Activated T-cell treated with anti-CD3 and anti-CD28 coated beads, Interleukin-2, amount 50 U/mL, for 24 hours (primary cell): Measurements from ENCODE around the gene RBMS1.
"Not testable (repeated sequence)": the region's sequence is repeated elsewhere in the genome, so short reads cannot be mapped to it uniquely, and the experiment has no call there.

Experiments used
- DNase-seq: peaks from one replicate; pipeline ENCODE4 v3.0.0-alpha.2; 2020
- H3K27ac Mint-ChIP-seq: 2 replicates; pipeline ENCODE4 v1.8.0; 2020; ENCODE audit warnings: mild to moderate bottlenecking, mixed read lengths
- H3K27me3 Mint-ChIP-seq: 2 replicates; pipeline ENCODE4 v1.8.0; 2020; ENCODE audit warnings: mixed read lengths
- H3K36me3 Mint-ChIP-seq: 2 replicates; pipeline ENCODE4 v1.8.0; 2020; ENCODE audit warnings: low read depth, mixed read lengths
- H3K4me1 Mint-ChIP-seq: 2 replicates; pipeline ENCODE4 v1.8.0; 2020; ENCODE audit warnings: low read depth, mixed read lengths
- H3K4me3 Mint-ChIP-seq: 2 replicates; pipeline ENCODE4 v1.8.0; 2020; ENCODE audit warnings: mild to moderate bottlenecking, moderate library complexity, mixed read lengths
- H3K9me3 Mint-ChIP-seq: 2 replicates; pipeline ENCODE4 v1.8.0; 2020; ENCODE audit warnings: mixed read lengths

Gene RBMS1

DNA sequence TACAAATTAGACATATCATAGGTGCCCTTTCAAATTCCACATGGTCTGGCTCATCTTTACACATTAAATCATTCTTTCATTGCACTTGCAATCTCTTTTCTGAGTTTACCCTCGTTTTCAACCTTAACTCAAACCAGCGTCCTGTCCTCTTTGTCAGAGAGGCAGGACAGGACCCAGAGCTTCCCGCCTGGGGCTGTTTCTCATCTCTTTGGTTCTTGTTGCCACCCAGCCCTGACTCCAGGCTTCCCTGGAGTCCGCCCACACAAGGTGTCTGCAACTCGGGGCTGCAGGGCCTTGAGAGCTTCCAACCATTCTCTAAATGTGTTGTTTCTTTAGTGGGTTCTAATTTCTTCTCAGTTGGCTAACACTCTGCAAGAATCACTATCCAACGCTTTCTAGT is 24.4 kb downstream of the RBMS1 start:
- H3K9me3 Mint-ChIP-seq, result no peaks in the 10 kb centered on the region
- H3K4me1 Mint-ChIP-seq, result peaks cover 84% of the 10 kb centered on the region
- H3K4me3 Mint-ChIP-seq, result no peak overlapping the region
- no peaks in the 10 kb centered on the region for H3K27me3 Mint-ChIP-seq
- peak overlapping the region; percentile 44 for H3K27ac Mint-ChIP-seq
- H3K36me3 Mint-ChIP-seq, result no peaks in the 10 kb centered on the region
- no peak for DNase-seq

- Mint-ChIP-seq H3K27ac (no peak overlapping the region), H3K27me3 (no peaks in the 10 kb centered on the region), H3K9me3 (no peaks in the 10 kb centered on the region), H3K4me1 (peaks cover 82% of the 10 kb centered on the region), H3K36me3 (no peaks in the 10 kb centered on the region), H3K4me3 (no peak overlapping the region)
- no peak for DNase-seq
Observed at GRCh38 chr2:160467086-160467485, 26.5 kb downstream of the RBMS1 start.

- H3K36me3 Mint-ChIP-seq, result peaks cover 2% of the 10 kb centered on the region
- H3K27ac Mint-ChIP-seq, result peak overlapping the region; percentile 63
- no peaks in the 10 kb centered on the region for H3K9me3 Mint-ChIP-seq
- H3K4me3 Mint-ChIP-seq, result no peak overlapping the region
- H3K27me3 Mint-ChIP-seq, result no peaks in the 10 kb centered on the region
- H3K4me1 Mint-ChIP-seq, result peaks cover 78% of the 10 kb centered on the region
- no peak for DNase-seq
Observed at GRCh38 chr2:160465406-160465805, 28.2 kb downstream of the RBMS1 start.

- no peak for DNase-seq
- H3K27ac Mint-ChIP-seq, result peak overlapping the region; percentile 63
- H3K27me3 Mint-ChIP-seq, result no peaks in the 10 kb centered on the region
- peaks cover 2% of the 10 kb centered on the region for H3K36me3 Mint-ChIP-seq
- peaks cover 81% of the 10 kb centered on the region for H3K4me1 Mint-ChIP-seq
- H3K9me3 Mint-ChIP-seq, result no peaks in the 10 kb centered on the region
- H3K4me3 Mint-ChIP-seq, result no peak overlapping the region
Observed at GRCh38 chr2:160465002-160465401, 28.6 kb downstream of the RBMS1 start.

DNA sequence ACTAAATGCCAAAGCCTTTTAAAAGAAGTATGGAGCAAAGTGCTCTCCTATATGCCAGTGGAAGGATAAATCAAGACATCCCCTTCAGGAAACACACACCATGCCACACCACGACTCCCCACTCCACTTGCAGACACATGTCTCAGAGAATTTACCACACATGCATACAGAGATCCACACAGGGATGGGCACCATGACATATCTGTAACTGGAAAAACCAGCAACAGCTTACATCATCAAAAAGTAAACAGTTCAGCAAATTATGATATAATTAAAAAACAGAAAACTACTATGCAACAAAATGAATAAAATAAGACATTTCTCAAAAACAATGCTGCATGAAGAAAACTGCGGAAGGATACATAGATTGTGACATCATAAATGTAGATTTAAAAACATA is 29.6 kb downstream of the RBMS1 start:
- Mint-ChIP-seq H3K36me3 (peaks cover 2% of the 10 kb centered on the region), H3K27me3 (no peaks in the 10 kb centered on the region), H3K4me1 (peaks cover 79% of the 10 kb centered on the region)

GRCh38 chr2:160463245-160463644 is 30.4 kb downstream of the RBMS1 start:
- peaks cover 2% of the 10 kb centered on the region for H3K36me3 Mint-ChIP-seq
- peak overlapping the region; percentile 18 for H3K27ac Mint-ChIP-seq
- H3K4me3 Mint-ChIP-seq, result no peak overlapping the region
- H3K27me3 Mint-ChIP-seq, result no peaks in the 10 kb centered on the region
- H3K9me3 Mint-ChIP-seq, result no peaks in the 10 kb centered on the region
- DNase-seq, result no peak
- peaks cover 74% of the 10 kb centered on the region for H3K4me1 Mint-ChIP-seq

More for the DNA sequence above, 29.6 kb downstream of the RBMS1 start:
- DNase-seq, result no peak
- Mint-ChIP-seq H3K9me3 (no peaks in the 10 kb centered on the region), H3K27ac (no peak overlapping the region), H3K4me3 (no peak overlapping the region)

GRCh38 chr2:160460333-160460731 is 33.3 kb downstream of the RBMS1 start:
- Mint-ChIP-seq H3K27ac (no peak overlapping the region), H3K4me1 (peaks cover 64% of the 10 kb centered on the region), H3K4me3 (no peak overlapping the region), H3K36me3 (peaks cover 5% of the 10 kb centered on the region), H3K9me3 (no peaks in the 10 kb centered on the region), H3K27me3 (no peaks in the 10 kb centered on the region)
- no peak for DNase-seq

GRCh38 chr2:160459538-160460332 is 33.9 kb downstream of the RBMS1 start:
- Mint-ChIP-seq H3K4me3 (no peak overlapping the region), H3K27ac (no peak overlapping the region), H3K9me3 (no peaks in the 10 kb centered on the region), H3K27me3 (no peaks in the 10 kb centered on the region), H3K36me3 (peaks cover 5% of the 10 kb centered on the region), H3K4me1 (peaks cover 64% of the 10 kb centered on the region)
- no peak for DNase-seq

- H3K36me3 Mint-ChIP-seq, result peaks cover 5% of the 10 kb centered on the region
- no peaks in the 10 kb centered on the region for H3K9me3 Mint-ChIP-seq
- H3K4me3 Mint-ChIP-seq, result no peak overlapping the region
- H3K27ac Mint-ChIP-seq, result no peak overlapping the region
- H3K4me1 Mint-ChIP-seq, result peaks cover 56% of the 10 kb centered on the region
- DNase-seq, result no peak
- H3K27me3 Mint-ChIP-seq, result no peaks in the 10 kb centered on the region
Observed at GRCh38 chr2:160458718-160459453, 34.7 kb downstream of the RBMS1 start.

- no peak for DNase-seq
- H3K9me3 Mint-ChIP-seq, result no peaks in the 10 kb centered on the region
- H3K27ac Mint-ChIP-seq, result no peak overlapping the region
- H3K27me3 Mint-ChIP-seq, result no peaks in the 10 kb centered on the region
- H3K4me3 Mint-ChIP-seq, result no peak overlapping the region
- H3K36me3 Mint-ChIP-seq, result peaks cover 5% of the 10 kb centered on the region
- peaks cover 44% of the 10 kb centered on the region for H3K4me1 Mint-ChIP-seq
Observed at GRCh38 chr2:160457588-160457987, 36.0 kb downstream of the RBMS1 start.

DNA sequence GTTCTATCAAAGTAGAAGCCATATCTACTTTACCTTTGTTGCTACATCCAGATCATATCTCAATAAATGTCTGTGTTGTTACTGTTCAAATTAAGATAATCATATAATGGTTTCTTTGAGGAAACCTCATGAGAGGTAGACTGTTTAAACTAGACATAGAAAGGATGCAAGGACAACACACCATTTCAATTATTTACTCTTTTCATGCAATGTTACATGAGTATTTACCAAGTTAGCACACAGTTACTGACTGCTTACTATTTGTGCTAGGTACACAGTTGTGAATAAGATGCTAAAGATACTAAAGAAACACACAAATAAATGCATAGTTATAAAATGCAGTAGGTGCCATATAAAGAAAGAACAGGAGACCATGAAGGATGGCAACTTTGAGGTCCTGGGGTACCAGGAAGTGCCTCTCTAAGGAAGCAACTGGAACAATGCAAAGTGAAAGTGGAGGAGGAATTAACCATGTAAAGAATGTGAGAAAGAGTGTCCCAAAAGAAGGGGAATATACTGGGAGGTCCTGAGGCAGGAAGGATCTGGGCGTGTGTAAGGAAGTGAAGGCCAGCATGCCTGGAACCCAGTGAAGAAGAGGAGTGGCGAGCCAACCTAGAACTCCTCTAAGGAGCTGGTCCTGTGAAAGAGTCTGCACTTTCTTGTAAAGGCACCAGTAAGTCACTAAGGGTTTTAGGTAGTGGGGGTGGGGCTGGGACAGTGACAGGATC is 39.4 kb downstream of the RBMS1 start:
- H3K4me3 Mint-ChIP-seq, result no peak overlapping the region
- peaks cover 26% of the 10 kb centered on the region for H3K4me1 Mint-ChIP-seq
- peaks cover 4% of the 10 kb centered on the region for H3K36me3 Mint-ChIP-seq
- H3K9me3 Mint-ChIP-seq, result no peaks in the 10 kb centered on the region
- H3K27me3 Mint-ChIP-seq, result no peaks in the 10 kb centered on the region
- no peak overlapping the region for H3K27ac Mint-ChIP-seq
- no peak for DNase-seq

DNA sequence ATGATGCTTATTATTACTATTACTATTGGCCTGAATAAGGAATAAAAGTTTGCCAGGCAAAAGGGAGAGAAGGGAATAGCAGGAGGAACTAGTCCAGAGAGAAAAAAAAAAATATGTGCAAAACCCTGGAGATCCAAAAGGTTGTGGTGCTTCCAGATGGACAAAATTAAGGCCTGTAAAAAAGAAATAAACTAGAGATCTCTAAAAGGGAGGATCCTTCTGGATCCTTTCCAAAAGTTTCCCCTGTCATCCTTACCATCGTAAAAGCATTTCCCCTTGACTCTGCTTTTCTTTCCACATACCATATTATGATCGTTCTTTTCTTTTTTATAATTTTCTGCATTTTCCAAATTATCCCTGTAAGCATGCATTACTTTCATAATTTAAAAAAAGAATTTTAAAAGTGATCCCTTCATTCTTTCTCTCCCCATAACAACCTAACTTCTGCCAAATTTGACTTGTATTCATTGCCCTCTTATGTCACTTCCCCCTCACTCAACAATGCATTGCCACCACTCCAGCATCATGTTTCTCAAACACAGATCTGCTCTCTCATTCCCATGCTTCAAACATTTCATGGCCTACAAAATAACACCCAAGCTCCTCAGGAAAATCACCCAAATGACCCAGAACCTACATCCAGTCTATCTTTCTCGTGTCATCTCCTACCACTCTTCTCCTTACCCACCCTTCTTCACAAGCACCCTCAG is 40.3 kb downstream of the RBMS1 start:
- no peaks in the 10 kb centered on the region for H3K27me3 Mint-ChIP-seq
- H3K4me3 Mint-ChIP-seq, result no peak overlapping the region
- no peaks in the 10 kb centered on the region for H3K9me3 Mint-ChIP-seq
- H3K36me3 Mint-ChIP-seq, result peaks cover 4% of the 10 kb centered on the region
- peaks cover 23% of the 10 kb centered on the region for H3K4me1 Mint-ChIP-seq
- DNase-seq, result no peak
- H3K27ac Mint-ChIP-seq, result no peak overlapping the region

GRCh38 chr2:160450486-160450885 is 43.1 kb downstream of the RBMS1 start:
- Mint-ChIP-seq H3K27ac (no peak overlapping the region), H3K27me3 (no peaks in the 10 kb centered on the region), H3K36me3 (peaks cover 4% of the 10 kb centered on the region), H3K9me3 (no peaks in the 10 kb centered on the region), H3K4me1 (peaks cover 19% of the 10 kb centered on the region), H3K4me3 (no peak overlapping the region)
- DNase-seq, result no peak

GRCh38 chr2:160448821-160449220 is 44.8 kb downstream of the RBMS1 start:
- H3K4me1 Mint-ChIP-seq, result peaks cover 14% of the 10 kb centered on the region
- H3K4me3 Mint-ChIP-seq, H3K9me3 Mint-ChIP-seq, H3K27ac Mint-ChIP-seq, H3K36me3 Mint-ChIP-seq, DNase-seq, H3K27me3 Mint-ChIP-seq: not testable (repeated sequence)
